Ammon's horn (tissue), 1 donor: ENCODE measurements around the gene CYB5R2.
"Not testable (repeated sequence)": the region's sequence is repeated elsewhere in the genome, so short reads cannot be mapped to it uniquely, and the experiment has no call there.

Experiments used
- DNase-seq: peaks from one replicate; pipeline ENCODE4 v3.0.0-alpha.2; 2016; ENCODE audit warnings: low spot score

The CYB5R2 gene

DNA sequence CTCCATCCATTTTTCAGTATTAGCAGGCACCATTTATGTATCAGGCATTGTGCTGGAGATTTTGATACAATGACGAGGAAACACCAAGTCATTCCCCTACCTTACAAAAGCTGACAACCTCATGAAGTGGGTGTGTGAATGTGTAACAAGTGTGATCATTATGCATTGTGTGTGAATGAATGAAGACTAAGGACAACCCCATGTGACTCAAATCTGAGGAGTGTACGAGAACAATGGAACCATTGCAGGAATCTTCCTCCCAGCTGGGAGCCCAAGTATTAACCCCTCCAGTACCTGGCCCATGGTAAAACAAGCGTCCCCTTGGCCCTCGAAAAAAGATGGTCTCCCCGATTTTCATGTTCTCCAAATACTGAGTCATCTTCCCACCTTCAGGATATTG lies 4.4 kb downstream of the CYB5R2 start:
- DNase-seq, result peak; percentile 79

DNA sequence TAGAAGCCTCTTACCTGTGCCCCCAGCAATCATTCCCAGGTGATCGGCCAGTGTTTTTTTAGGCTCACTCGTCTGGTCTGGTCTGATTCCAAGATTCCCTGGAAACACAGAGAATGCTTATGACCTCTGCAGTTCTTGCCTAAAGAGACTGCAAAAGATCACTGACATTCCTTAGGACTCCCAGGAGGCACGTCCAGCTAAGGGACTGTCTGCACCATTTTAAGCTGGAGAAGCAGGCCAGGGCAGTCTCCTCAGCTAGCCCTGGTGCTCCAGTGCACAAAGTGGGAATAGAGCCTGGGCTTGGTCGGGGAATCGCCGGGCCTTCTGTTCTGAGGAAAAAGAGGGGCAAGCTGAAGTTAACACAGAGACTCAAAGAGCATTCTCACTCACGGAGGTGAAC lies 4.8 kb downstream of the CYB5R2 start:
- no peak for DNase-seq

DNA sequence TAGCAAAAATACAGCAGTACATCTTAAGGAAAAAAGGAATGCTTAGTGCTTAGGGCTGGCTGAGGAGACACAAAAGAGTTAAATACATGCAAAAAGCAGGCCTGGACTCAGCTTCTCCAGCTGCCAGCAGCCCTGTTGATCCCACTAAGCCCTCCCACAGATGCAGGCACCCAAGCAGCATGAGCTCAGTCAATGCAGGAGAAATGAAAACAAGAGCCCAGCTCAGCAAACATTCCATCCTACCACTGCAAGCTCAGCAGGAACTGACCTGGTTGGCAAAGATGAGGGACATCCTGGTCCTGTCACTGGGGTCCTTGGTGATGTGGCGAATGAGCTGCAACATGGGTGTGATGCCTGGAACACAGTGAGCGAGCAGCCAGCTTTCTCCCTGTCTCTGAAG lies 5.8 kb downstream of the CYB5R2 start:
- peak; percentile 68 for DNase-seq

DNA sequence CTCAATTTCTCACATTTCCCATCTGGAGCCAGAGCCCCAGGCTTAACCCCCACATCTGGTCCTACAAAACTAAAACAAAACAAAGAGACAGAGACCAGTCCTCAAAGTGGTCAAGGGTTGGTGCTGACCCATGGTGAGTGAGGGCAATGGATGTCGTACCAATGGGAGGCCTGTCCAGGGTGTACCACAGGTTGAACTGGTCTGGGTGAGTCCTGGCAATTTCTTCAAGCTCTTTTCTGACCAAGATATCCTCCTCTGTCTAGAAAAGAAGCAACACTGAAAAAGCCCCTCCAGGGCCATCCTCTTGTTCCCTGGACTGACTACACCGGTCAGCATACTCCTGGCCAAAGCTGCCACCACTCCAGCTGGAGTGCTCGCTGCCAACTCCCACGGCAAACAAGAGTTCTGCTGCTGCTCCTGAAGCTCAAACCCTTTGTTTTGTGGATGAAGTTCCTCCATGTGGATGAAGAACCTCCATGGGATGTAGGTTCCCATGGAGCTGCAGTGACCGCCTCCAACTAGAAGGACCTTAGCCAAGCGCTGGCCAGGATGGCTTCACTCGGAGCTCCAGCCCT lies 6.9 kb downstream of the CYB5R2 start:
- DNase-seq, result no peak

DNA sequence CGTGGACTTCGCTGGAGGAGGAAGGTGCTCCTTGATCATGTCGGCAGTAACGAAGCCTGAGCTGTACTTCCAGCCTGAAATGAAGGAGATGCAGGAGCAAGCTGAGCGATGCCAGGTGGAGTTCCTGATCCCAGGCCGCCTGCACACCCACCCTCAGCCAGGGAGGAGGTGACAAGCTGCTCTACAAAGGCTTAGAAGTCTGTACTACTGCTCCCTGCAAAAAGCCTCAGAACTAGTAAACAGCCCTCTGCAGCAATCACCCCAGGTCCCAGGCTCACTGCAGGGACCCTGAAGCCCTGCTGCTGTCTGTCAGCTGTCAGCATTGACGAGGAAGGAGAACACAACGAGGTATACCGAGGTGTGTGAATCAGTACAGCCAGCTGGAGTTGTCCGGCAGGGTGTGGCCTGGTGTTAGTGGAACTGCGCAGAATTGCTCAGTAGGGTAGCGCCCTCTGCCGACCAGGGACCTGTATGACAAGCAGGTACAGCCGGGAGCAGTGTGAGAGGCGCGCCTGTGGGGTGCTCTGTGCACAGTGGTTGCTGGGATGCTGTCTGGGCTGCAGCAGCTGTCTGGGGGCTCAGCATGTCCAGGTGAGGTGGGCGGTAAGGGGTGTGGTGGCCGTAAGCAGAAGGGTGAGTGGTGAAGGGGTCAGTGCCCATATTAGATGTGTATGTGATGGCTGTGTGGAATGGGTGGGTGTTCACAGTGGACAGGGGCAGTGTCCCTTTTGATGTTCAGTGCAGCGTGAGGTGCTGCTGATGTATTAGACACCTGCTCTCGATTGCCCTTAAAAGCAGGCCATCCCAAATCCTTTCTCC lies 7.6 kb downstream of the CYB5R2 start:
- DNase-seq, result peak; percentile 82

DNA sequence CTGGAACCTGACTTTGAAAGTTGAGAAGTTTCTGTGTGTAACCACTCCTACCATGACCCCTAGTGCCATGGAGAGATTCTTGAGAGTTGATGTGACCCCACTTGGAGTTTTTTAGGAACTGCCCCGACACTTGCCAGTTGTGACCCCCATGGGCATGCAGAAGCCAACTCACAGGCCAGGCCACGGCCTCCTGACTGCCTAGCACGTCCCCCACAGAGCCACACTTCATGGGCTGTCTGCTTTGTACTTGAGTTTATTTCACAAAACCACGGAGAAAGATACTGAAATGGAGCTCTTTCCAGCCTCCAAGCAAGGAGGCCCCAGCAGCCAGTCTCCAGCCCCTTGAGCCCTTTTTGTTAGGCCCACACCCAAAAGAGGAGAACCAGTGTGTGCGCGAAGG lies 8.4 kb downstream of the CYB5R2 start:
- DNase-seq, result no peak

DNA sequence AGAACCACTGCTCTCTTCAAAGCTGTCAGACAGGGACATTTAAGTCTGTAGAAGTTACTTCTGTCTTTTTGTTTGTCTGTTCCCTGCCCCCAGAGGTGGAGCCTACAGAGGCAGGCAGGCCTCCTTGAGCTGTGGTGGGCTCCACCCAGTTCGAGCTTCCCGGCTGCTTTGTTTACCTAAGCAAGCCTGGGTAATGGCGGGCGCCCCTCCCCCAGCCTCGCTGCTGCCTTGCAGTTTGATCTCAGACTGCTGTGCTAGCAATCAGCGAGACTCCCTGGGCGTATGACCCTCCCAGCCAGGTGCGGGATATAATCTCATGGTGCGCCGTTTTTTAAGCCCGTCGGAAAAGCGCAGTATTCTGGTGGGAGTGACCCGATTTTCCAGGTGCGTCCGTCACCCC lies 9.8 kb downstream of the CYB5R2 start:
- not testable (repeated sequence) for DNase-seq

DNA sequence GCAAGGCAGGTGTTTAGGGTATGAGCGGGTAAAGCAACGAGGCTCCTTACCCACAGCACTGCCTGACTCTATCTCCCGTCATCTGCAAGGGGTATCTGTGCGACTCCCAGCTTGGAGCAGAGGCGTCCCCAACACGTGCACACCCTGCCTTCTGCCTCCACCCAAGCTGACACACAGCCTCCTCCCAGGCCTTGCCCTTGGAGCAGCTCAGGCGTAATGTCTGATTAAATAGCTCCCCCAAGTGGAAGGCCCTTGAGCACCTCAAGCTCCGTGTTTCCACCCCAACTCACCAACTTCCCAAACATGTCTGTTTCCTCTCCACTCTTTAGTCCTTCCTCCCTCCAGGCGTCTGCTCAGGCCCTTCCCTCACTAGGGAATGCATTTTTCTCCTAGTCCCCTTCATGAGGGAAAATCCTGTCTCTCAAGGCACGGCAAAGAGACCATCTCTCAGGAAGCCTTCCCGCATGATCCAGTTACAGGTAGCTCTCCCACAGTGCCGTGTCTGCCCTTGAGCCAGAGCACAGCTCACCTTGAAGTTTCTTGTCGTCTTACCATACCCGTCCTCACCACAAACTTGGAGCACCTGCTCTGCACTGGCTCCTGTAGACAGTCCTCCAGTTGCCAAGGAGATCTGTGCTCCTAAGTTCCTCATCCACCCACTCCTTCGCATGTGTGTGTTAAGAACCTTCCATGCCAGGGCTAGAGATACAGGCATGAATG lies 15.8 kb downstream of the CYB5R2 start:
- peak; percentile 90 for DNase-seq

DNA sequence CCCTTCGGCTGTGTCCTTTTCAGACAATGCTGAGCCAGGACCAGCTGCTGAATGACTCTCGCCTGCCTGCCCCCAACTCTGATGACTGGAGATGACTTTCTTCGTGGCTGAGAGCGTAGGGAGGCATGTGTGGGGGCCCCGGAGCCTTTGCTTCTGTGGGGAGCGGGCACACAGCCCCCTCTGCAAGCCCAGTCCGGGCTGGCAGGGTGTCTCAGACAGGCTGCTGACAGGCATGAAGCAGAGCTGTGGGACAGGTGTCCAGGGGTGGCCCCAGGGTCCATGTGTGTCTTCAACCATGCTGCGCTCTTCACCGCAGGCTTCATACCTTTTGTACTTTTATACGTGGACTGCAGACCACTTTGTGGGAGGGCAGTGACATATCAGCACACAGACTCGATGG lies 16.6 kb downstream of the CYB5R2 start:
- DNase-seq, result no peak

DNA sequence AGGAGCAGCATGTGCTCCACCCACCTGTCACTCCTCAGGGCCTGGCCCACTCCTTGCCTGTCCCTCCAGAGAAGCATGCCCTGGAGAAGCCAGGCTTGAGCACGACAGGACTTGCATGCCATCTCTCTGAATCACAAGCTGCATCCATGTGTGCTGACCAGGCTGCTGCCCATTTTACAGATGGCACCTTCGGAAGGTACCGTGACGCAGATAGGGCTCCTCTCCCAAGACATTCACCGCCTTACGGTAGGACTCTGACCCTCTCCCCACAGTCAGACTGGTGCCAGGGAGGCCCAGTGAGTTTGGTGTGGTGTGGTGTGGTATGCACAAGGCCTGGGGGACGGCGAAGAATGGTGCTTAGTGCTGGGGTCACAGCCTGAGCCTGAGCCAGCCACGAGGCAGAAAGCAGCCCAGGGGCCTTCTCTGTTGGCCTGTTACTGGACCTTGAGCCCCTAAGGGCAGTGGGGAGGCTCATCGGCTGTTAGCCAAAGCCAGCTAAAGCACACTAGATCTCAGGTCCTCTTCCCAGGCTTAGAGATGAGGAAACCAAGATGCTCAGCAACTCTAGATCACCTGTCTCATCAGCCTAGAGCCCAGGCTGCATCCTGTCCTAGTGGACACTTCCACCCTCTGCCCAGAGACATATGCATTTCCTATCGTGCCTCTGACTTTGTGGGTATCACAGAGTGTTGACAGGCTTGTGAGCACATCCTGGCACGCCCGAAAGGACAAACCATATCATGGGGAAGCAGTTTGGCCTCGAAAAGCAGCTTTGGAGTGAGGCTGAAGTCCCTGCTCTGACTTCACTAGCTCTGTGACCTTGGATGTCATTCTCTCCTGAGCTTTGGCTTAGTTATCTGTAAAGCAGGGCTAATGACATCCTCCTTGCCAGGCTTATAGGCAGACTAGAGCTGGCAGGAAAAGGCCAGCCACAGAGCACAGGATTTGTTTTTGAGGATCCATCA lies 17.8 kb downstream of the CYB5R2 start:
- no peak for DNase-seq

DNA sequence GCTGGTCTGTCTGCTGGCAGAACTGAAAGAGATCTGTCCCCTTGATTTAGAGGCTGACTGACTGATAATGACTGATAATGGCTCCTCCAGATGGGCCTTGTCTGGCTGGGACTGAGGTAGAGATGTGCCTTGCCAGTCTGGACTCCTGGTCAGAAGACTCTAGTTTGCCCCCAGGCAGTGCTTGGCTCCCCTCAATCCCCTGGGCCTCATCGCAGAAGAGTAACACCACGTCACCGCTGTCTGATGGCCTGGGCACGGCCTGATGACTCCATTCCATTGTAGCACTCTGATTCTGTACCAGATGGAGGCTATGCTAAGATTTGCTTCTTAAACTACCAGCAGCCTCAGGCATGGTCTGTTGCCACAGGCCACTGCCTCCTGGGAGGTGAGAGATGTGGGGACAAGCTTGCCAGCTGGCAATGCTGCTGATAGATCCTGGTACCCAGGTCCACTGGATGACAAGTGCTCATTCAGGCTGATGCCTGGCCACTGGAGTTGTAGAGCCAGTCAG lies 19.1 kb downstream of the CYB5R2 start:
- DNase-seq, result no peak

DNA sequence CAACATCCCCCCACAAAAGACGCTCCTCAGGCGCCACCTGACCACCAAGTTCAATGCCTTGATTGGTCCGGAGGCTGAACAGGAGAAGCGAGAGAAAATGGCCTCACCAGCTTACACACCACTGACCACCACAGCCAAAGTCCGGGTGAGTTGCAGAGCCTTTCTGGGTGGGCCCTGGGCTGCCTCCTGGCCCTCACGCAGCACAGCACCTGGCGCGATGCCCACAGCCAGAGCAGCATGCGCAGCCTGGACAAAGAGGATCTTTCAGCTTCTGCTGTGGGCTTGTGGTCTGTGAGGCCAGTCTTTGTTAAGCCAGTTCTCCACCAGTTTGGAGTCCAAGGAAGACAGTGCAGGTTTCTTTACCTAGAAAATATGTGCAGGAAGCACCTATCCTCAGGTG lies 21.6 kb downstream of the CYB5R2 start:
- peak; percentile 92 for DNase-seq

DNA sequence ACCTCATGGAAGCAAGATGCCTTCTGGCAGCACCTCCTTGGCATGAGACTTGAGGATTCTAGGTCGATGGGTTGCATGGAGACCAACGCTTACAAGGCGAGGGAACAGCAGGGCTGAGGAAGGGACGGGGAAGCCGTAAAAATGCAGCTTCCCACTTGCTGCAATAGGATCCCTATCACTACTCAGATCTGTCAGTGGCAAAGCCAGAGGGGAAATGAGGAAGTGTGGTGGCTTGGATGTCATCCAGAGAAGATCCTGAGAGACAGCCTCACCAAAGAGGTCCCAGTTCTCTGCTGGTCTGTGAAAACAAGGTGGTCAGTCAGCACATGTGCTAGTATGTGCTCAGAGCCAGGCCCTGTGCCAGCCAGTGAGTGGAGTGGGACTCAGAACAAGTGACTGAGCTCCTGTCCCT lies 22.2 kb downstream of the CYB5R2 start:
- DNase-seq, result peak; percentile 73

DNA sequence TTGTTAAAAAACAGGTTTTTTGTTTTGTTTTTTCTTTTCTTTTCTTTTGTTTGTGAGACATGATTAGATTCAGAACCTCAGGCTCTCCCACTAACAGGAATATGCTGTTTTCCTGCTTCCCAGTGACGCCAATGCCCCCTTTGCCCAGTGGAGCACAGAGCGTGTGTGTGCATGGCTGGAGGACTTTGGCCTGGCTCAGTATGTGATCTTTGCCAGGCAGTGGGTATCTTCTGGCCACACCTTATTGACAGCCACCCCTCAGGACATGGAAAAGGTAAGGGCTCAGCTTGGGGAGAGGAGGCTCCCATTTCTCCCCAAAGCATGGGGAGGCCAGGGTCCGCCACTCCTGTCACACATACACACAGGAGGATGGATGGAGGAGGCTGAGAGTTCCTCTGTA lies 25.0 kb downstream of the CYB5R2 start:
- DNase-seq, result no peak

DNA sequence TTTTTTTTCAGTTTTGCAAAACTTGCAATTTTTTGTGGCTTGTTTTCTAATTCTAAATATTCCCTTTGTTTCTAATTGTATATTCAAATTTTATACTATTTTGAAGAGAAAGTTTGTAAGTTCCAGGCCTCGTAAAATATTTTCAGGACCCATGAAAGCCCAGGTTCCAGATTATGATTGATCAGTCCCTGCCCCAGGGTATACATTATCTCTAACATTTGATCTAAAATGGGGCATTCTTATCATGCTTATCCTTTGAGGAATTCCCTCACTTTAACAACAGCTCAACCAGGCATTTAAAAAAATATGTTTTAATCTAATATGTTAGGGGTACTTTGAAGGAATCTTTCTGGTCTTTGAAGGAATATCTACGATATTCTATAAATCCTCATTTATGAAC lies 26.4 kb downstream of the CYB5R2 start:
- DNase-seq, result no peak

DNA sequence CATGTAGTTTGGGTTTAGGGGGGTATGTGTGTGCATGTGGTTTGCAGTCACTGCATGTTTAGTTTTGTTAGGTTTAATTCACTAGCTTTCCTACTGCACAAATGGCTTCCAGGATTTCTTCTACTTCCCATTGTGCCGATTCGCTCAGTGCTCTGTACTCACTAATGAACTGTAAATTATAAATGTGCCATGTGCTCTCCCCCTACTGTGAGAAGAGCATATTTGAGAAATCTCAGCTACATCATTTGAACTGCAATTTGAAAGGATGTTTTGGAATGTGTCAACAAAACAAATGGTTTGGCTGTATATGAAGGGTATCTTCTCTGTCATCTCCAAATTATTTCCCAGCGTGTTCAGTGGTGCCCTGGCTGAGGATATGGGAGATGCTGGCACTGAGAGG lies 28.1 kb downstream of the CYB5R2 start:
- DNase-seq, result no peak

DNA sequence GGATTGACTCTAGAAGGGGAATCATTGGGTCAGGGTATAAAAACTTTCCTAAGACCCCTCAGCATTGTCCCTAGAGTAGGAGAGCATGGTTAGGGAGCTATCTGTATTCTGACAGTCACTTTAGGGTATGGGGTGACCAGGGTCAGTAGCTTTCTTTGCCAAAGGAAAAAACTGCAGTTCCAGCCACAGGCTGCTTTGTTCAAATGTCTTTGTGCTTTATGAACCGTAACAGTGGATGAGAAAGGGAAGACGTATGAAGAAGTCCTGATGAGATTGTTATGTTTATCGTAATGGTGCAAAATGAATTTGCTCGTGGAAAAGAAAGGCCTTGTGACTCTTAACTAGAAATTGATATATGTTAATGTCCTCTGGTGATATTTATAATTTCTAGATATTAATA lies 30.0 kb downstream of the CYB5R2 start:
- no peak for DNase-seq

DNA sequence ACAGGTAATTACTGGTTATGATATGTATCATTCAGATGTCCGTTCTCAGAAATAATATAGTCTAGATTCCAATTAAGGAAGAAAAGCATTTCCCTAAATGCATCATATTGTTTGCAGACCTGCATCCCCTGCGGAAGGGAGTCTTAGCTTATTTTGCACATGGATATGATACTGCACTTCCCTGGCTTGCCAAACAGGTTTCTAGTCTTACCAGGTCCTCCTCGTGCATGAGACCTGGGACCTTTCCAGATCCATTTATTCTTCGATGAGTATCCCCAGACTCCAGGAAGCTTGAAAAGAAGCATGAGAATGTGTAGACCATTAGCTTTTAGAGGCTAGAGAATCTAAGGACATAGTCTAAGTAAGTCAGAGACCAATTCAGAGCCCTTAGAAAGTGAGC lies 30.6 kb downstream of the CYB5R2 start:
- no peak for DNase-seq

DNA sequence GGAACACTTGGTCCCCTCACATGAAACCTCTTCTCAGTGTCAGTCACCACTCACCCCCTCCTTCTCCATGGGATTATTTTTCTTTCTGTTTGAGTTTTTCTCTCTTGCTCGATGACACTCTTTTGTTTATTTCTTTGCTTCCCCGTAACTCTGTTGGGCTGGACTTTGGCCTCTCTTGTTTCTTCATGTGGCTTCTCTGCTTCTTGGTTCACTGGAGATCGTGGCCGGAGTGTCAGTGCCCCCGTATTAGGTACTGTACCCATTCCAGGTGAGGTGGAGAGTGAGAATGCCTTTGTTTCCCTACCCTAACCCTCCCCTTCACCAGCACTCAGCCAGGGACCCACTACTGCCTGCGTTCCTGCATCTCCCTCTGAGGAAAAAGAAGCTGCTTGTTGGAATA lies 32.5 kb downstream of the CYB5R2 start:
- no peak for DNase-seq

DNA sequence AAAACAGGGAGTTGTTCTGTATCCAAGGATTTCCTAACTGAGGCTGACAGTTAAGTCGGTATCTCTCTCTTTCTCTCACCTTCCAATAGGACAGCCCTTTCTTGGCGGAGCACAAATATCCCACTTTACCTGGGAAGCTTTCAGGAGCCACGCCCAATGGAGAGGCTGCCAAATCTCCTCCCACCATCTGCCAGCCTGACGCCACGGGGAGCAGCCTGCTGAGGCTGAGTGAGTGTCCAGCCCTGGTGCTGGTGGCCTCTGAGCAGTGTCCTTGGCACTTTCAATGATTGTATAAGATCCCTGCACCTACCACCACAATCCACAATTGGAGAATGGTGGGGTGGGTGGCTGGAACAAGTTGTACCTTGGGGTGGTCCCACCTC lies 33.7 kb downstream of the CYB5R2 start:
- DNase-seq, result no peak

DNA sequence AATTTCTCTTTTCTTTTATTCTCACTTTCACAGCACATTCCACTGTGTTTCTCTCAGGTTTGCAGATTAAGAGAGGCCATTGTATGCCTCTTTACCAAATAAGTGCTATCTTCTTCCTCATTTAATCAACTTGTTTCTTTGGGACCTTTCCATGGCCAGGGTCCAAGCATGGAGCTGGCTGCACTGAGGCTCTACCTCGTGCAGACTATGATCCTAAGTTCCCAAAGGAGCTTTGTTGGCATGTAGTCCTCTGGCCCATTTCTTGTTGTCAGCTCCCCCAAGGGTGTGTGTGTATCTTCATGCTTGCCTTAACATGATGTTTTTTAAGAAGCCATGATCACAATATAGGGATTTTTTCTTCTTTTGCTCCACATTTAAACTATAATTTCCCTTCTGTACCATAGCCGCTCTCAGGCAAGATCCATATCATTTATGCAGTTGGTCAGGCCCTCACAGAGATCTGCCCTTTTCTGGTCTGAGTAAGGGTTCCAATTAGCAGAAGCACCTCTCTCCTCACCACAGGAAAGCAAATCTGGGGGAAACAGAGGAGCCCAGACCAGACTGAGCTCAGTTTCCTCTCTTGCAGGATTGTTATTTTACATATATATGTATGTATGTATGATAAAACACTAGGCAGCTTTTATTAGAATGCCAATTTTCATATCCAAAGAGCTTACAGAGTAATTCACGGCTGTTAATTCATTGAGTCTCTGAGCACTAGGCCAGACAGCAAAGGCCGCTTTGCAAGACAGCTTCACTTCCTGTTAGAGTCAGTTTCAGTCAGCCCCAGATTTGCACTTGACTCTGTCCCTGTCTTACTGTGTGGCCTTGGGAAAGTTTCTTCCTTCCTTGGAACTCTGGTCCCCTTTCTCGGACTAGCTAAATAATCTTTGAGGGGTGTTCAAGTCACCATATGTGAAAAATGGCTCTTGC lies 34.3 kb downstream of the CYB5R2 start:
- DNase-seq, result no peak
